GM12873 (cell line): ENCODE measurements around the gene SLC29A3.

Experiments used
- TF ChIP-seq, protein P1 (sequence below): IDR thresholded peaks from 2 replicates; pipeline ENCODE4 v1.5.1; 2012; ENCODE audit warnings: low read depth, mild to moderate bottlenecking, moderate library complexity, low read length, control low read depth; ENCODE audit not compliant: insufficient read depth; ENCODE audit errors: missing control alignments

The SLC29A3 gene

DNA sequence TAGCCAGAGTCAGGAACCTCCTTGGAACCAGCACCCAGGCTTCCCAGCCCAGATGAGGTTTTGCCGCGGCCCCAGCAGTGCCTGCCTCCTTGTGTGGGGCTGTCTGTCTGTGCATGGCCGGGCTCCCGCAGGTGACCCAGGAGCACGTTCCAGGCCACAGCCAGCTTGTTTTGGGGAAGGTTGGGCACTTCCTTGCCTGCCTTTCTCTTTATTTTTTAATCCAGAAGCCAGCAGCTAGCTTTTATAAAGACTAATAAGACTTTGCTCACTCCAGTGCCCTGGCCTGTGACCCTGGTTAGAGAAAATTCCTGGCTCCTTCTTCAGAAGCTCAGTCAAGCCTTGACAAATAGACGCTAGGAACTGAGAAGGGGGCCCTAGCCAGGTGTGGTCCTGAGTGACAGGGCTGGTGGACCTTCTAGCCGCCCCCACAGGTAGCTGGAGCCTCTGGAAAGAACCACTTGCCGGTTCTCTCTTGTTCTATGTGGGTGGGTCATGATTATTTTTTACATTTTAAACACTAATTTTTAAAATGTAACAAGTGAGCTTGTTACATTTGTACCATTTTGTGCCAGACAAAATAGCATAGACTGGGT is 837 bp downstream of the SLC29A3 start:
- TF ChIP-seq, protein P1, sequence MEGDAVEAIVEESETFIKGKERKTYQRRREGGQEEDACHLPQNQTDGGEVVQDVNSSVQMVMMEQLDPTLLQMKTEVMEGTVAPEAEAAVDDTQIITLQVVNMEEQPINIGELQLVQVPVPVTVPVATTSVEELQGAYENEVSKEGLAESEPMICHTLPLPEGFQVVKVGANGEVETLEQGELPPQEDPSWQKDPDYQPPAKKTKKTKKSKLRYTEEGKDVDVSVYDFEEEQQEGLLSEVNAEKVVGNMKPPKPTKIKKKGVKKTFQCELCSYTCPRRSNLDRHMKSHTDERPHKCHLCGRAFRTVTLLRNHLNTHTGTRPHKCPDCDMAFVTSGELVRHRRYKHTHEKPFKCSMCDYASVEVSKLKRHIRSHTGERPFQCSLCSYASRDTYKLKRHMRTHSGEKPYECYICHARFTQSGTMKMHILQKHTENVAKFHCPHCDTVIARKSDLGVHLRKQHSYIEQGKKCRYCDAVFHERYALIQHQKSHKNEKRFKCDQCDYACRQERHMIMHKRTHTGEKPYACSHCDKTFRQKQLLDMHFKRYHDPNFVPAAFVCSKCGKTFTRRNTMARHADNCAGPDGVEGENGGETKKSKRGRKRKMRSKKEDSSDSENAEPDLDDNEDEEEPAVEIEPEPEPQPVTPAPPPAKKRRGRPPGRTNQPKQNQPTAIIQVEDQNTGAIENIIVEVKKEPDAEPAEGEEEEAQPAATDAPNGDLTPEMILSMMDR: no peak

DNA sequence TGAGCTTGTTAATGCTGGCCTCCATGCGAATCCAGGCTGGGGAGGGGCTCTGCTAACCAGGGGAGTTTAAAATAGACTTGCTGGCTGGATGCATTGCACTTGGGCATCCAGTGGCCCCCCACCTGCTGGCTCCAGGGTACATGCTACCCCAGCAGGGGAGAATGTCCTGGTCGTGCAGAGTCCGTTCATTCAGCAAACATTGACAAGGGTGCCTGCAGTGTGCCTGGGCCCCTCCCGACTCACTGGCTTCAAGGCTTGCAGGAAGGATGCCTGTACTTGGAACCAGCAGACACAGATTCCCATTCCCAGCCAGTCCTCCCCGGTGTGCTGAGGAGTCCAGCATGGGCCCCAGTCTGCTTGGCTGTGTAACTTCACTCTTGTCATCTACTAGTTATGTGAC is 1.5 kb downstream of the SLC29A3 start:
- TF ChIP-seq, protein P1: no peak

DNA sequence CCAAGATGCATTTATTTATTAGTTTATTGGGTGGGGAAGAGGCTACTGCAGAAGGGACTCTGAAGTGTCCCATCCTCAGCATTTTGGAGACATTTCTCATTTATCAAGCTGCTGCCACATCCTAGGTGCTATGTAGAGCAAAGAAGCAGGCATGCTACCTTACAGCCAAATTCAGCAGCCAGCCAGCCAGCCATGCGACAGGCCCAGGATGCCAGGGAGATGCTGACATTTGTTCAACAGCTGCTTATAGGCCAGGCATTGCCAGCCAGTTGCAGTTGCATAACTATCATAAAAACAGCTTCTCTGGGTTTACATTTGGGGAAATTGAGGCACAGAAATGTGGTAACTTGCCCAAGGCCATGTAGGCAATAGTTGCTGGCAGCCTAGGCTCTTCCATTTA is 2.3 kb downstream of the SLC29A3 start:
- TF ChIP-seq, protein P1: no peak

DNA sequence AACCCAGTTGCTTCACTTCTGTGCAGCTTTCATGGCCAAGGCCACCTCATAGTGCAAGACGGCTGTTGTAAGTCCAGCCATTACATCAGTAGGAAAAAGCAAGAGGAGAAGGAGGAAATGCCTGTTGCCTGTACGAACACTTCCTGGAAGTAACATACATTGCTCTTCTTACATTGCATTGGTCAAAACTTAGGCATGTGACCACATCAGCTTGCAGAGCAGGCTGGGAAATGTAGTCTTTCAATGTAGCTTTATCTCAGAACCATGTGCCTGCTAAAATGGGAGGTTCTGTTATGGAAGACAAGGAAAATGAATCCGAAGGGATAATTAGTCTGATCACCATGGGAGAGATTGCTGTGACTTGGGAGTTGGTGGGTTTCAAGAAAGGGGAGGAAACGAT is 4.3 kb downstream of the SLC29A3 start:
- TF ChIP-seq, protein P1: no peak

DNA sequence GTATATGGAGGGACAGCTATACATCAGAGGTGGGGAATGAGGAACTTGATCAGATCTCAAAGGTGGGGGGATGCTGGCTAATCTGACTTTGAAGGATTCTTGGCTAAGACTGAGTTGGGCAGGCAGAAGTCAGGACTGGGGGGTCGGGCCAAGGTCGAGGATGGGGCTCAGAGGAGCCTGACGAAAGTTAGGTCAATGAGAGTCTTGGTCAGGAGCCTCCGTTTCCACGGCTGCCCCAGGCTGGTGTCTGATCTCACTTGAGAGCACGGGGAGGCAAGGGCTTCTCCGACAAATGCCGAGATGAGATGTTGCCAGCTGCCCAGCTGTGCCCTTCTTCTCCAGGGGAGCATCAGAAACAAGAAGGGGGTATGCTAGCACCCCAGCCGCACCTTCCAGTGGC is 5.7 kb downstream of the SLC29A3 start:
- TF ChIP-seq, protein P1: no peak

DNA sequence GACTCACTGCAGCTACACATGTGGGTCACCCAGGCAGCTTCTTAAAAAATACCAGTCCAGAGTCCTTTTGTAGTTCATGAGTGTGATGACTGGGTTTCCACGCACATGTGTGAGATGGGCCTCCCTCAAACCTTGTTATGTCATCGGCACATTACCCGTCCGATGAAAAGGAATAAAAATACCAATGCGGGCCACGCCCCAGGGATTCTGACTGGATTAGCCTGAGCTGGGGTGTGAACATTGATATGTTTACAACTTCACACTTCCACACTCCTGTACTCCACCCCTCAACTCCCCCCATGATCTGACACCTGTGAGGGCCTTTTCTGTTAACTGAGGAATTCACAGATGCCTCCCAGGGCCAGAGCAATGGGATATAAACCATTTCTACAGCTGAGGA is 6.2 kb downstream of the SLC29A3 start:
- TF ChIP-seq, protein P1: no peak

DNA sequence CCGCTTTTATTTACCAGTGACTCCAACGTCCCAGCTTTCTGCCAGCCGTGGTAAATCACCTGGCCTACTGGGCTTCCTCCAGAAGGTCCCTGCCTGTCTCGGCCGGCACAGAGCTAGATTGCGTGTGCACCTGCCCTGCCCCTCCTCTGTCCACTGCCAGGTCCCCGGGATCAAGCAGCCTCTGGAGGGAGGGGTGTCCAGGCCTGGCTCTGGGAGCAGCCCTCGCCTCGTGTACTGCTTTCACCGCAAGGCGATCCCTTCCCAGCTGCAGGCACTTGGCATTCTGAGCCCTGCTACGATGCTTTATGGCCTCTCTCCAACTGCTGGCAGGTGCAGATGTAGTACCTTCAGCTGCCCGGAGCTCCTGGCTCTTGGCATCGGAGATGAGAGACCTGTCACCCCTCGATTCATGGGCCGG is 7.4 kb downstream of the SLC29A3 start:
- TF ChIP-seq, protein P1: no peak
